ENCODE measurements around the gene ARHGEF25.

The ARHGEF25 gene

DNA sequence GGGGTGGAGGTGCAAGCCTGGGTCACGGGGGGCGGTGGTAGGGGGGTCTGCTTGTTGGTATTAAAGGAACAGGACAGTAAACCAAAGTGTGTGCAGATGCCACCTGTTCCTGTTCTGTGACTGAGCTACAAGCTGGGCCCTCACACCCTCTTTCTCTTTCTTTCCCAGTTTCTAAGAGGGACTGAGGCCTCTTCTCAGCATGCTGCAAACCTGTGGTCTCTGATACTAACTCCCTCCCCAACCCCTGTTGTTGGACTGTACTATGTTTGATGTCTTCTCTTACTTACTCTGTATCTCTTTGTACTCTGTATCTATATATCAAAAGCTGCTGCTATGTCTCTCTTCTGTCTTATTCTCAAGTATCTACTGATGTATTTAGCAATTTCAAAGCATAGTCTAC, 27.2 kb upstream of the ARHGEF25 start (continued):
- no peak for TF ChIP-seq ZNF623 (tag by site-specific recombination; IDR thresholded peaks at IDR 0.05)

DNA sequence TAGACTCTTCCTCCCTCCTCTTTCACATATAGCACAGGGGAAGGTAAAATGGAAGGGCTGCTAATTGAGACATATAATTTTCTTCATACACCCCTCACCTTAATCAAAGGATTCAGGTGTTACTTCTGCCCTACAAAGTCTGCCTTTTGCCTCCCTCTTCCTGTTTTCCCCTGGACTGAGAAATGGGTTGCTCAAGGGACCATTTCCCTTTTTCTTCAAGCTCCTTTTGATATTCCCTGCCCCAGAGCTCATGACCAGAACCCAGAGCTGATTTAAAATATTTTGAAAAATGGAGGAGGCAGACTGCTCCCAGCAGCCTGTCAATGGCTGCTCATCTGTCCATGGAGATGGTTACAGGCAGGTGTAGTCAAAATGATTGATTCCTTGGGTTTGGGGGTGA, 26.5 kb upstream of the ARHGEF25 start:
- H3K4me1 ChIP-seq (ENCODE audit: control insufficient read depth, insufficient read depth, low read length), result no peaks in the 10 kb centered on the region
- H3K4me3 ChIP-seq (ENCODE audit: low read depth, low read length), result no peak overlapping the region
- POLR2A ChIA-PET, result interaction anchor here (0.6 to 1.5 kb wide), 3 partner anchors 26 to 48 kb away, joined by 3 to 4 read pairs (median 3); partner anchors contain the start of genes ARHGEF25 and B4GALNT1
- CTCF ChIA-PET, result interaction anchor here (0.6 to 6.6 kb wide), 18 partner anchors 8 to 174 kb away, joined by 3 to 113 read pairs (median 9); partner anchors contain the start of gene B4GALNT1
- H3K36me3 ChIP-seq (ENCODE audit: control insufficient read depth in 2 of 2, insufficient read depth in 1 of 2, low read length in 2 of 2), result peaks cover 0 to 29% of the 10 kb centered on the region in 2 experiments; a peak in 1 of 3 replicates
- no peak overlapping the region for H3K27ac ChIP-seq (ENCODE audit: extremely low read depth, low read depth, low read length)
- no peaks in the 10 kb centered on the region for H3K9me3 ChIP-seq (ENCODE audit: control insufficient read depth, insufficient read depth, low read depth, low read length)
- TF ChIP-seq ZNF561 (tag by site-specific recombination; IDR thresholded peaks at IDR 0.05; ENCODE audit: borderline replicate concordance), result no peak
- TF ChIP-seq MZF1 (tag by site-specific recombination; IDR thresholded peaks at IDR 0.05; ENCODE audit: borderline replicate concordance), result no peak
- TF ChIP-seq ZNF280C (tag by site-specific recombination; IDR thresholded peaks at IDR 0.05), result no peak
- no peak for TF ChIP-seq ZNF521 (tag by site-specific recombination; IDR thresholded peaks at IDR 0.05)
- TF ChIP-seq ZNF792 (tag by site-specific recombination; IDR thresholded peaks at IDR 0.05), result no peak
- TF ChIP-seq ZNF157 (tag by site-specific recombination; IDR thresholded peaks at IDR 0.05), result no peak
- TF ChIP-seq ZNF223 (tag by site-specific recombination; IDR thresholded peaks at IDR 0.05), result no peak
- no peak for TF ChIP-seq ZNF785 (tag by site-specific recombination; IDR thresholded peaks at IDR 0.05)
- TF ChIP-seq, protein P1, sequence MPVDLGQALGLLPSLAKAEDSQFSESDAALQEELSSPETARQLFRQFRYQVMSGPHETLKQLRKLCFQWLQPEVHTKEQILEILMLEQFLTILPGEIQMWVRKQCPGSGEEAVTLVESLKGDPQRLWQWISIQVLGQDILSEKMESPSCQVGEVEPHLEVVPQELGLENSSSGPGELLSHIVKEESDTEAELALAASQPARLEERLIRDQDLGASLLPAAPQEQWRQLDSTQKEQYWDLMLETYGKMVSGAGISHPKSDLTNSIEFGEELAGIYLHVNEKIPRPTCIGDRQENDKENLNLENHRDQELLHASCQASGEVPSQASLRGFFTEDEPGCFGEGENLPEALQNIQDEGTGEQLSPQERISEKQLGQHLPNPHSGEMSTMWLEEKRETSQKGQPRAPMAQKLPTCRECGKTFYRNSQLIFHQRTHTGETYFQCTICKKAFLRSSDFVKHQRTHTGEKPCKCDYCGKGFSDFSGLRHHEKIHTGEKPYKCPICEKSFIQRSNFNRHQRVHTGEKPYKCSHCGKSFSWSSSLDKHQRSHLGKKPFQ (tag by site-specific recombination; IDR thresholded peaks at IDR 0.05), result no peak
- no peak for TF ChIP-seq YY1 (tag by site-specific recombination; IDR thresholded peaks at IDR 0.05)
- TF ChIP-seq ZNF529 (tag by site-specific recombination; IDR thresholded peaks at IDR 0.05; ENCODE audit: insufficient replicate concordance), result no peak
- TF ChIP-seq, protein P2, sequence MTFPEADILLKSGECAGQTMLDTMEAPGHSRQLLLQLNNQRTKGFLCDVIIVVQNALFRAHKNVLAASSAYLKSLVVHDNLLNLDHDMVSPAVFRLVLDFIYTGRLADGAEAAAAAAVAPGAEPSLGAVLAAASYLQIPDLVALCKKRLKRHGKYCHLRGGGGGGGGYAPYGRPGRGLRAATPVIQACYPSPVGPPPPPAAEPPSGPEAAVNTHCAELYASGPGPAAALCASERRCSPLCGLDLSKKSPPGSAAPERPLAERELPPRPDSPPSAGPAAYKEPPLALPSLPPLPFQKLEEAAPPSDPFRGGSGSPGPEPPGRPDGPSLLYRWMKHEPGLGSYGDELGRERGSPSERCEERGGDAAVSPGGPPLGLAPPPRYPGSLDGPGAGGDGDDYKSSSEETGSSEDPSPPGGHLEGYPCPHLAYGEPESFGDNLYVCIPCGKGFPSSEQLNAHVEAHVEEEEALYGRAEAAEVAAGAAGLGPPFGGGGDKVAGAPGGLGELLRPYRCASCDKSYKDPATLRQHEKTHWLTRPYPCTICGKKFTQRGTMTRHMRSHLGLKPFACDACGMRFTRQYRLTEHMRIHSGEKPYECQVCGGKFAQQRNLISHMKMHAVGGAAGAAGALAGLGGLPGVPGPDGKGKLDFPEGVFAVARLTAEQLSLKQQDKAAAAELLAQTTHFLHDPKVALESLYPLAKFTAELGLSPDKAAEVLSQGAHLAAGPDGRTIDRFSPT (tag by site-specific recombination; IDR thresholded peaks at IDR 0.05), result no peak
- no peak for TF ChIP-seq ZNF704 (tag by site-specific recombination; IDR thresholded peaks at IDR 0.05)
- no peak for TF ChIP-seq PRDM10 (tag by site-specific recombination; IDR thresholded peaks at IDR 0.05)
- TF ChIP-seq ZNF664 (tag by site-specific recombination; IDR thresholded peaks at IDR 0.05), result no peak
- no peak for TF ChIP-seq SCRT1 (tag by site-specific recombination; IDR thresholded peaks at IDR 0.05; ENCODE audit: borderline replicate concordance)
- TF ChIP-seq REPIN1 (tag by site-specific recombination; IDR thresholded peaks at IDR 0.05; ENCODE audit: low read depth), result no peak

Measured in HEK293 (cell line).